Activated naive CD8-positive, alpha-beta T cell treated with anti-CD3 and anti-CD28 coated beads, Interleukin-2, amount 50 U/mL, for 16 hours (primary cell): ENCODE results near the gene PRRT4.
A peak's percentile ranks its signal among the peaks of the same experiment; 100 is the strongest.

Experiments
- DNase-seq: peaks from one replicate; pipeline ENCODE4 v3.0.0-alpha.2; 2020; ENCODE audit warnings: low read depth, low spot score

PRRT4 gene

DNA sequence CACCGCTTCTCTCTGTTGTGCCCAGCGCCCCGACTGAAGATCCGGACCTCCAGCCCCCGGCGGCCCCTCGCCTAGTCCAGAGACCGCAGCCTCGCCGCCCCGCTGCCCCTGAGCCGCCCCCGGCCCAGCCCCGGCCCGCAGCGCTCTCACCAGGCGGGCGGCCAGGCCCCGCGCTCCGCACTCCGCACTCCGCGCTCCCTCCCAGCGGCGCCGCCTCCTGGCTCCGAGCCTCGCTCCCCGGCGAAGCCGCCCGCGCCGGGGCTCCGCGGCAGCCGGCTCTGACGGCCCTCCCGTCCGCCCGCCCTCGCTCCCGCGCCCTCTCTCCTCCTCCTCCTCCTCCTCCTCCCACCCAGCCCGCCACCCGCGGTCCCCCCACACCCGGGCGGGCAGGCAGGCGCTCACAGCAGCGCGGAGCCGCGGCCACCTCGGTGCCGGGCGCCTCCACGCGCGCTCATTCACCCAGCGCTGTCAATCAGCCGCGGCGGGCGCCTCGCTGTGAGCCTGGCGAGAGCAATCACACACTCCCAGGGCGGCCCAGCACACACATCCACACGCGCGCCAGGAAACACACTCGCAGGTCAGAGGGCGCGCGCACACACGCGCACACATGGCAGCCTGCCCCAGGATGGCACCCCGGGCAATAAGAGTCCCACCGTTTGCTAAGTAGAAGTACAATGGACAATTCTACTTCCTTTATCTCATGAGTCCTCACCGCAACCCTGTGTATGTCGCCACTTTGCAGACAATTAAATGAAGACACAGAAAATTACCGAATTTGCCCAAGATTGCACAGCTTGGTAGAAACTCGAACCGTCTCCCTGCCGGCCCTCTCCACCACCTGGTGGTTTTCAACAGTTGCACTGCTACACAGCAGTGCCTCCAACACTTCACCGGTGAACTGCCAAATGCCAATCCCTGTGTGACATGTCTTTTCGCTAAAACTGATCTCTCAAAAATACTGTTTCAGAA lies at the start of gene PRRT4:
Gene PRRT4 (minus strand): TSS at position 280 of the 969 bp plus-strand sequence.
- no peak for DNase-seq

DNA sequence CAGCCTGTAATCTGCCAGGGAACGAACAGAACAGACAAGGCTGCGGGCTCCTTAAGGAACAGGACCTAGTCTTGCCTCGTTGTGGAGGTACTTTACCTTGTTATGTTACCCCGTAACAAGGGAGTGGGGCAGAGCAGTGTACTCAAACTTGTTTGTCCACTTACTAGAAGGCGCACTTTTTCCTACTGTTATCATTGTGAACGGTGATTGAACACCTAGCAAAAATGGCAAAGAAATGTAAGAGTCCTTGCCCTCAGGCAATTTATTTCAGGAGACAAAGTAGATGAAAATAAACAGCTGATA lies 48.9 kb upstream of the PRRT4 start:
- DNase-seq = no peak

DNA sequence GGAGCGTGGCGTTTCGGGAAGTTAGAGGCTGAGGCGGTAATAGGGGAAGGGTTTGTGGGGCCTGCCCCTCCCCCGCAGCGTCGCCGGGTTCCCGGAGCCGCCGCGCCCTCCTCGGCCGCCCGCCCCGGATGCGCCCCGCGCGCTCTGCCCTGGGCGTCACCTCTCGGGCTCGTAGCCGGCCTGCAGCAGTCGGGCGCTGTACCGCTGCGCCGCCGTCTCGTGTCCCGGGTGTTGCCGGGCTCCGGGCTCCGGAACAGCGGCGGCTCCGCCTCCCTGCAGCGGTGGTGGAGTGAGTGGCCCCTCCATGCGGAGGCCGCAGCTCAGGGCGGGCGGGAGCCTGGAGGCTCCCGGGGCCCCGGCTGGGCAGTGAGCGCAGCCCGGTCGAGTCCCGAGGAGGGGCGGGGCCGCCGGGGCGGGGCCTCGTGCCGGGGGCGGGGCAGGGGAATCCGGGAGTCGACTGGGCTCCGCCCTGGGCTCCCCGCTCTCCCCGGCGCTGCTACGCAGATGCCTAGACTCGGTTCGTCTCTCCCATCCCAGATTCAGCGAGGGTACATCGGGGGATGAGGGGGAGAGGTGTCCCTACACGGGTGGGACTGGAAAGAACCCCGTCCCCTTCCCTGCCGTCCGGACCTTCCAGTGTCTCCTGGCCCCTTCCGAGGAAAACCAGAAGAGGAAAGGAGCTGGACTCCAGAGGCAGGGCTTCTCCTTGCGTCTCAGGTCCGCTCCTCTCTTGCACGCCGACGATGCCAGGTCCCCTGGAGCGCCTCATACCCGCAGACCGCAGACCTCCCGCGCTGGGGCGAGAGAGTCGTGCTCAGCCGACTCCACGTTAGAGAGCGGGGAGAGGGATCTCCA lies 48.3 kb upstream of the PRRT4 start, which contains the start of gene IMPDH1:
Gene IMPDH1 (minus strand): TSS at position 387 of the 855 bp plus-strand sequence. CDS start 81 bp downstream, at position 306.
- DNase-seq = peak; percentile 74

DNA sequence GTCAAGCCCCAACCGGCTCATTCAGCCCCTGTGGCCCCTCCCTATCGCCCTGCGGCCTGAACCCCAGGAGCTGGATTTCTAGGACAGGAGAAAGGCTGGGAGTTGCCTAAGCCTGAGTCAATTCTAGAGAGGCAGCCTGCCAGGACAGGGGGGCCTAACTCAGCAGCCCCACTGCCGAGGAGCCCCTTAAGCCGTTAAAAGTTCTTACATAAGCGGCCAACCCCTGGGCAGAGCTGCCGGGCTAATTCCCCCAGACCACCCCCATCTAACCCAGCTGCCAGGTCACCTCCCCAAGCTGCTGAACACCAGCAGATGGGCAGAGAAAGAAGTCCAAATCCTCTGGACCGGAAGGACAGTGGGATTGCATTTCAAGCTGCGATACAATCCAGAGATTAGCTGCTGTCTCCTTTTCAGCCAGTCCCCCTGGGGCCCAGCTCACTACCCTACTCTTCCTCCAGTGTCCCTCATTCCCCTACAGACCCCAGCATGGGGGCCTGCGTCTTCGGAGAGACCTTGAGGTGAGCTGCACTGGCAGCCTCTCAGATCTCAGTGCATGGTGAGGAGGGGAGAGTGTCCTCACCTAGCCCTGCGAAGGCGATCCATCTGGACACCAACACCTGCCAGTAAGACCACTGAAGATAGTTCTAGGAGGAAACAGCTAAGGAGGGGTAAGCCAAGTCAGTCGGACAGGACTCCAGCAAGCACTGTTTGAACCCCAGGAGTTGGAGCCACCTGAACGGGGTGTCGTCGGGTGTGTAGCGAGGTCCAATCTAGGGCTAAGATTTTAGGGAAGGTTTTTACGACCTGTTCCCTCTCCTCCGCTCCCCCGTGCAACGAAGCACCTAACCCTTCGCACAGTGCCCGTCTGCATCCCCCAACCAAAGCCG lies 47.5 kb upstream of the PRRT4 start:
- no peak for DNase-seq

DNA sequence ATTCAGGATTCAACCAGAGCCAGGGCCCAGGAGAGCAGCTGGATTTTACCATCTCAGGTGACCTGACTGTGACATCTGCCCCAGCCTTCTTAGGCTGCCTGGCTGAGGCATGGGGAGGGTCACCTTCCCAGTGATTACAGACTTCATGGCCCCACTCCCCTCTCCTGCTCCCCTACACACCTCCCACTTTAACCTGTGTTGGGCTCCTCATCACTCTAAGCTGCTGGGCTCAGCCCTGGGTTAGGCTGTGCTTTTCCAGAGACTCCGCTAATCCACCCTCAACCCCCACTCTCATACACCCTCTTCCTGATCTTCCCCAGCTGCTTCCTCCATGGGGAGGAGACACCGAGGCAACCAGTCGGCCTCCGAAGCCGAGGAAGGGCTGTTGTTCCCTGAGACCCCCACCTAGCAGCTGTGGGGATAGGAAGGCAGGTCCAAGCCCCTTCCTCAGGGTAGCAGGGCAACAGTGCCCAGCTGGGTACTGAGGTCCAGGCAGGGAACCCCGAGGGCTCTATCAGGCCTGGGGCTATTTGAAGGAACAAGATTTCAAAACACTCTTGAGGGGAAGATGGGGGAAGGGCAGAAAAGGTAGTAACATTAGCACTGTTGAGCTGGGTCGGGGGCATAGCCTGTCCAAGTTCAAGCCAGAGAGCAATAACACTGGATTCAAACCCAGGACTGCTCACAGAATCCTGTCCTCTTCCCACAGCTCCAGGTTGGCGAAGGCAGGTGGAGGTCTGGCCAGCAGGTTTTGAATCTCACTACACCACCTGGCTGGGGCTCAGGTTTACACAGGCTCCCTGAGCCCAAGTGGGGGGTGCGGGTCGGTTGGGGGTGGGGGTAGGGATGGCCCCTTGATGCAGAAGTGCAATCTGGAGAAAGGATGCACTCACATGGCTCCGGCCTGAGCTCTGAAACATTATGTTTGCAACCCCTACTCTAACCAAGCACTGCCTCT lies 46.5 kb upstream of the PRRT4 start:
- no peak for DNase-seq

DNA sequence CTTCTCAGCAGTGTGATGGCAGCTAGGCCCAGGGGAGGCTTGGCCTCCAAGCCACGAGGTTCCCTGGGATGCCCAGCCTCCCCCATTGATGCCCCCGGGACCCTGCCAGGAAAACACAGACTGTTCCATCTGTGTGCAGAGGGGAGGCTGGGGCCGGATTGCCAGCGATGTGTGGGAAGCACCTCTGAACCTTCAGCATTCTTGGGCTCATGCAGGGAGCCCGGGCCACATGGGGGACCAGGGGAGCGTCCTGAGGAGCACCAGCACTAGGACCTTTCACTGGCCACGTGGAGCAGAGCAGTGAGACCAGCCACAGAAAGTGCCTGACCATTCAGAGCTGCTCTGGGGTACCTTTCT lies 45.7 kb upstream of the PRRT4 start:
- no peak for DNase-seq

DNA sequence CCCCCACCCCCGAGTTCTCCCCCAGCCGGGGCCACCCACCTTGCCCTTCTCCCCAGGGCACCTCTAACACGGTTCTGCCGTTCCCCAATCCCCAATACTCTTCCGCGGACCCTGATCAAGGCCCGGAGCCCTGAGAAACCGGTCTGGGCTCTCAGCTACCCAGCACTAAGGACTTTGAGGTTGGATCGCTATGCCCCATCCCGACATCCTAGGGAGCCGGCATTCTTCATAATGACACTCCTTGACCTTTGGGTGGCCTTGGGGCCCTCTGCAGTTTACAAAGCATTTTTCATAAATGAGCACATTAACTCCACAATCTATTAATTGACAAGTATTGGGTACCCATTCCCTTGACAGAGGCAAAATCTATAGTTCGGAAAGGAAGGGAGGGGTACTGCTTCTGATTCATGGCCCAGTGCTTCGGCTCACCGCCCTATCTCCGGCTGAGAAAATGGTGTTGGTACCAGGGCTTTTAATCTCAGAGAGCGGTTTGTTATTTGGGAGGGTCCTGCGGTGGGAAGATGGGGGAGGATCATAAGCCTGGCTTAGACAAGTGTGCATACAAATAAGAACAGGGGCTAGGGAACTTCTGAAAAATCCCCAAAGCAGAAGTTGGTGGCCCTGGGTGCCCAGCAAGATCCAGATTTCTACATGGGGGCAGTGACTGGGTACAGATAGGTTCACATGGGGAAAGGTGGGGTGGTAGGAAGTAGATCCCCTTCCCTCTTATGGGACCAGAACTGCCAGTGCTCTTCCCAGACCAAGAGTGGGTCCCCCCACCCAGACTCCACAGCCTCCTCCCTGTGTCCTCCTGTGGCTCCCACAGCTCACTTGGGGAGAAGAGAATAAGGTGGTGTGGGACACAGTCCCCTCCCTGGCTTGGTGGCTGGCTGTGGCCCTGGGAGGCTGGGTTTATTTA lies 45.1 kb upstream of the PRRT4 start:
- DNase-seq = no peak

DNA sequence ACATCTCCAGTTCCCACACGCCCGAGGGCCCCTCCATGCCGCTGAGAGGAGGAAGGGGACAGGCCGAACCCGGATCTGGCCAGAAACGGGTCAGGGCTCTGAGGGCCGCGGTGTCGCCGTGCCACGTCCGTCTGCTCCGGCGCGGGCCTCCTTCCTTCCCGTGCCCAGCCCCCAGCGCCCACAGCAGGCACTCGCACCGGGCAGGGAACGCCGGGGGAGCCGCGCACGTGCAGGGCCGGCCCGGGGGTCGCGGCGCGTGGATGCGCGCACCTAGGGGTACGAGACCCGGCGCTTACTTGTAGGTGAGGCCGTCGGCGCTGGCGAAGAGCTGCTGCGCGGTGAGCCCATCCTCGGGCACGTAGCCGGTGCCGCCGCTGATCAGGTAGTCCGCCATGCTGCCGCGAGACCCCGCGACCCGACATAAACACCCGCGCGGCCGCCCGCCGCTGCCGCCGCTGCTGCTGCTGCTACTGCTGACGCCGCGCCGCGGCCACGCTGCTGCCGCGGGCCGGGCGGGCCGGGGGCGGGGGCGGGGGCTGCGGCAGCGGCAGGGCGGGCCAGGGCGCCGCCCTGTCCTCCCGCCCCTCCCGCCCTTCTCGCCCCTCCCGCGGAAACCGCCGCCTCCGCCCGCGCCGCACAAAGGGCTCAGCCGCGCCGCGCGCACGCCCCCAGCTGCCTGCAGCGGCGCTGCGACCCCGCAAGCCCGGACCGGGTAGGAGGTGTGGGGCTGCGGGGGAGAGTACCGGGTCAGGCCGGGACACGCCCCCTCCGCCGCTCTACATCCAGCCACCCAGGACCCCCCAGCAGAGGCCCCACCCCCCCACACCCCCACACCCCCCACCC lies 44.2 kb upstream of the PRRT4 start:
- DNase-seq = no peak

DNA sequence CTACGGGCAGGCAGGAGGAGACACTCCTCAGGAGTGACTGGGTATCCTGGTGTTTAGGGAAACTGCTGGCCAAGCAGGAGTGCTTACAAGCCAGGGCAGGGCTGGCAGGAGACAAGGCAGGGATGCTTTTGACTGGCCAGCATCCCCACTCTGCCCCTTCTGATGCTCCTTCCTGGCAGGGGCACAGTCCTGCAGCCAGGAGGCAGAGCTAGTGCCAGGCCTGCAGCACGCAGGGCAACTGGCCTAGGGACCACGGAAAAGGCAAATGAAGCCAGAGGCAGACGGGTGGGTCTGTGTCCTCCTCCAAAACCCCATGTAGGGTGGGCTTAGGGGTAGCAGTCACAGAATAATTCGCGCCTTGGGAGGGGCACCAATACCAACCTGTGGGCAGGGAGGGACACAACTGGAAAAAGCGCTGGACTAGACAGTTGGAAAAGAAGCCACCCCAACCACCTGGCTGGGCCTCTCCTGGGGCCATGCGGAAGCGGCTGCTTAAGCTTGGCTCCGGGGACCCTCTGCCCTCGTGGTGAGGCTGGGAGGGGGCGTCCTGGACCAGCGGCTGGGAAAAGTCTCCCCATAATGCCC lies 43.5 kb upstream of the PRRT4 start:
- no peak for DNase-seq

DNA sequence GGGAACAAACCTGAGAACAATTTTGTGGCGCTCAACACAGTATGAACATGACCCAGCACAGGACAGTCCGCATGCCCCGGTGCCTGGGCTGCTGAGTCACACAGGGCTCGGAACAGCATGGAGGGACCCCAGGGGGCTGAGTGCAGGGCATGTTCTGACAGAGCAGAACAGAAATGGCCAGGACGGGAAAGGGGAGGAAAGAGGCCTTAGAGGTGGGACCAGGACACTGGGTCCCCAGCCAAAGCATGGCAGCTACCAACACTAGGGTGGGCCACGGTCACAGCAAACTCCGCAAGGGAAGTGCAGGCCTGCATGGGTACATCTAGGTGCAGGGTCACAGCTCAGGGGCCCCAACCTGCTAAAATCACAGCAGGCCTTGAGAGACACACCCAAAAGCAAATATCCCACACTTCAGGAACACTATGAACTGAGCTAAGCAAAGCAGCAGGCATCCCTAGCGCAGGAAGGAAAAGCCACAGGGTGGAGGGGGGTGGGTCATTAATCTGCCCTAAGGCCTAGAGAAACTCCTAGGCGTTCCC lies 42.7 kb upstream of the PRRT4 start:
- DNase-seq = no peak

DNA sequence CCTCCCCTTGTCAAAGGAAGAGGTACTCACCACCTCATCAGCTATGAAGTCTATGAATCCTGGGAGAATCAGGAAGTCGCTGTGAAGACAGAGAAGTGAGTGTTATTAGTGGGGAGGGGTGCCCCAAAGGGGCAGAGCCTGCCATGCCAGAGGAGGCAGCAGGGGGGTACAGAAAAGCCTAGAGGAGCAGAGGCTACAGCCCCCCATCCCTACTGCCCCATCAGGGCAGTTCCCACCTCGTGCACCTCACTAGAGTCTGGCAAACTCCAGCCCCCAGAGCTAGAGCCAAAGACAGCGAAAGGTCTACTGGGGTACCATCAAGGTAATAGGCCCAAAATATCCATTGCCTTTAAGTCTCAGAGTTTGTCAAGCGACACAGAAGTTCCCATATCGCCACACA lies 42.2 kb upstream of the PRRT4 start:
- no peak for DNase-seq

DNA sequence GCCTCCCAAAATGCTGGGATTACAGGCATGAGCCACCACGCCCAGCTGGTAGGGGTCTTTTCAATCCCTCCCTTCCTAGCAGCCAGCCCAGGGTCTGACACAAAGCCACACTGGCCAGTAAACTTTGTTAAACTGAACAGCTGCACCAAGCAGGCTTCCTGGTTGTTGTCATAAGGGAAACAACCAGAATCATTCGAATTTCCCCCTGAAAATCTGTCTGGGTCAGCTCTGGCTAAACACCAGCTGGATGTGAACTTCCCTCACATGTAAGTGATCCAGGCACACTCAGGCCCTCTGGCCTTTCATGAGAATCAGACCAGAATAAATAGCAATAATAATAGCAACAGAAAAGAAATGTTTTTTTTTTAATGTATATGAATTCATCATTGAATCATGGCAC lies 40.9 kb upstream of the PRRT4 start:
- no peak for DNase-seq

DNA sequence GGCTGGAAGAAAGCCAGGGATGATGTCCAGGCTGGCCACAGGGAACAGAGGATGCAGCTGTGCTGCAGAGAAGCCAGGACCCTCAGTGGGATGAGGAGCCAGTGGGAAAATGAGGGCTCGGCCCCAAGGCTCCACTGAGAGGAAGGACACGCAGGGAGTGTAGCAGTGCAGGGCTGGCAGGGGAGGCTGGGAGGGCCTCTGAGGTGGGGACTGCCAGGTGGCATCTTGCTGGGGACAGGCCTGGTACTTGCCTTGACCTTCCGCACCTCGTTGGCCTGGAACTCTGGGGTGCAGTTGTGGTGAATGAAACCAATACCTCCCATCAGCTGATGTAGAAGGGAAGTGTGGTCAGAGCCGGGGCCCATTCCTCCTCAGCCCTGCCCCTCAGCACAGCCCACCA lies 39.1 kb upstream of the PRRT4 start:
- no peak for DNase-seq

DNA sequence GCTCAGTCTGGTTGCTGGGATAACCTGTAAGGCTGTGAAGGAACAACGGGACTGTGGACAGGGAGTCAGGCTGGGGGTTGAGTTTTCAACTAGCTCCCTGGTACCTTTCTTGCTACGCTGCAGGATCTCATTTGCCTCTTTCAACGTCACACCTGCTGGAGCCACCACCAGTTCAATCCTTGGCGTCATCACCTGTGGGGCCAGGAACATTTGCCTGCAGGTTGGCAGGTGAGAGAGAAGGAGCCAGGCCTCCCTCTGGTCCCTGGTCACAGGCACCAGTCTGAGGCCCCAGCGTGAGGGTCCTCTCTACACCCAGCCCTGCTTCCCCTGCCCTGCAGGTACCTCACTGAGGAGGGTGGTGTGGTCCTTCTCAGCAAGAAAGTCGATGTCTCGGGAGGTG lies 38.5 kb upstream of the PRRT4 start:
- DNase-seq = no peak

DNA sequence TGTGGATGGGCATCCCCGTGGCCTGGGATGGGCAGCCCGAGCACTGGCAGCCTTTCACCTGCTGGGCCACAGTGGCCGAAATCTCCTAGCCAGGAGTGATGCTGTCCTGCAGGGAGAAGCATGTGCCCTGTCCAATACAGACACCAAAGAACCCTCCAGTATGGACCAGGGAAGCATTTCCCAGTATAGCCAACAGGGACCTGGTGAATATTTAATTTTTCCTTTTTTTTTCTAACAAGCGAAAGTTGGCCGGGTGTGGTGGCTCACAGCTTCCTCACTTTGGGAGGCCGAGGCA lies 37.3 kb upstream of the PRRT4 start:
- no peak for DNase-seq

DNA sequence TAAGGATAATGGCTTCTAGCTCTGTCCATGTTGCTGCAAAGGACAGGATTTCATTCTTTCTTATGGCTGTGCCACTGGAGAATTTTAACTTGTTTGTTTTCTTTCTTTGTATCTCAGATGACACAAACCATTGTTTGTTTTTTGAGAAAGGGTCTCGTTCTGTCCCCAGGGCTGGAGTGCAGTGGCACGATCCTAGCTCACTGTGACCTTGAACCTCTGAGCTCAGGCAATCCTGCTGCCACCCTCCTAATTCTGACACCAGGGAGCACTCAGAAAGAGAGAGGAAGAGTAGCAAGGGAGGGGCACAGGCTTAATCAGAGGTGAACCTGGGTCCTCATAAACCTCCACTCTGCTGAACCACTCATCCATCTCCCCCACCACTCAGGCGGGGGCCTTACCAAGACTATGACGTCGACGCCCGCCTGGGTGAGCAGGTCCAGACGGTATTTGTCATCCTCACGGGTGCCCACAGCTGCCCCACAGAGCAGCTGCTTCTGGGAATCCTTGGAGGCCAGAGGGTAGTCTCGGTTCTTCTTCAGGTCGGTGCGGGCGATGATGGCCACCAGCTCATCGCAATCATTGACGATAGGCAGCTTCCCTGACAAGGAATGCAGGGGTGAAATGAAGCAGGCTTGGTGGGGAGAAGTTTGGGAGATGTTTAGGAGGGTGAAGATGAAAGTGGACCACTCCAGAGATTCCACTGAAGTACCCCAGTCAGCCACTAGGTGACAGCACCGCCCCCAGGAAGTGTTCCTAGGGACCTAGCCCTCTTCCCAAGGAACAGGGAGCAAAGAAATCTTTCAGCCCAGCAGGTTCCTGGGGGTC lies 36.7 kb upstream of the PRRT4 start:
- no peak for DNase-seq

DNA sequence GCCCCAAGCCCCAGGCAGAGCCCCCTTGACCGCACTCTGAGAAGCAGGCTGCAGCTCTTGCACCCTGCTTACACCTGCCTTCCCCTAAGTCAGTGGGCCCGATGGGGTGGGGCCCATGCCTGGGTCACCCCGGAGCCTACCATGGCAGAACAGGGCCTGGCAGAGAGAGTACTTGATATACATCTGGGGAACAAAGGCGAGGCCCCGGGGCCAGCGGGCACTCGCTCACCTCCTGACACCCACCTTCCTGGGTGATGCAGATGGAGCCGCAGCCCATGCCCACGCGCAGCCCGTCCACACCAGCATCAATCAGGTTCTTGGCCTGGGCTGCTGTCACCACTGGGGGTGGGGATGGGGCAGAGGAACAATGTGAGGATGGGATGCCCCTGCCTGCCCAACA lies 34.9 kb upstream of the PRRT4 start:
- DNase-seq = no peak
